ENCODE data around the gene AARS2.

The AARS2 gene

DNA sequence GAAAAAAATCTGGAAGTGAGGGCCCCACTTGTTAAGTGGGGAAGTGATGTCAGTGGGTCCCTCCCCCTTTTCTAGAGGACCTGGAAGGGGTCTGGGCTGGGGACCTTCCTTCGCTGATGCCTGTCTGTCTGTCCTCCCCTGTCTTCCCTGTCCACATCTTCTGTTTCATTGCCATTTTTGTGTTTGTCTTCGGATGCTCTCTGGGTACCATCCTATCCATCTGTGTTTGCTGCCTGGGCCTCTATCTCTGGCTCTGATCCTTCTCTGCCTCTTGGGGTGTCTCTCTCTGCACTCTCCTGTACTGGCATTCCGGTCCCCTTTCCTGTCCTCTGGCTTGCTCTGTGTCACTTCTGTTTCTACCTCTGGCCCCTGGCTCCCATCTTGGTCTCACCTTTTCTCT, 40.6 kb downstream of the AARS2 start:
- TF ChIP-seq TAF1 (IDR thresholded peaks at IDR 0.05; ENCODE audit: borderline replicate concordance, insufficient read depth, low read length): no peak
- no peak for TF ChIP-seq SIN3A (IDR thresholded peaks at IDR 0.05; ENCODE audit: borderline replicate concordance, insufficient read depth, low read length)
- TF ChIP-seq POLR2AphosphoS5 (IDR thresholded peaks at IDR 0.05; ENCODE audit: low read depth, low read length): no peak
- TF ChIP-seq, protein P1, sequence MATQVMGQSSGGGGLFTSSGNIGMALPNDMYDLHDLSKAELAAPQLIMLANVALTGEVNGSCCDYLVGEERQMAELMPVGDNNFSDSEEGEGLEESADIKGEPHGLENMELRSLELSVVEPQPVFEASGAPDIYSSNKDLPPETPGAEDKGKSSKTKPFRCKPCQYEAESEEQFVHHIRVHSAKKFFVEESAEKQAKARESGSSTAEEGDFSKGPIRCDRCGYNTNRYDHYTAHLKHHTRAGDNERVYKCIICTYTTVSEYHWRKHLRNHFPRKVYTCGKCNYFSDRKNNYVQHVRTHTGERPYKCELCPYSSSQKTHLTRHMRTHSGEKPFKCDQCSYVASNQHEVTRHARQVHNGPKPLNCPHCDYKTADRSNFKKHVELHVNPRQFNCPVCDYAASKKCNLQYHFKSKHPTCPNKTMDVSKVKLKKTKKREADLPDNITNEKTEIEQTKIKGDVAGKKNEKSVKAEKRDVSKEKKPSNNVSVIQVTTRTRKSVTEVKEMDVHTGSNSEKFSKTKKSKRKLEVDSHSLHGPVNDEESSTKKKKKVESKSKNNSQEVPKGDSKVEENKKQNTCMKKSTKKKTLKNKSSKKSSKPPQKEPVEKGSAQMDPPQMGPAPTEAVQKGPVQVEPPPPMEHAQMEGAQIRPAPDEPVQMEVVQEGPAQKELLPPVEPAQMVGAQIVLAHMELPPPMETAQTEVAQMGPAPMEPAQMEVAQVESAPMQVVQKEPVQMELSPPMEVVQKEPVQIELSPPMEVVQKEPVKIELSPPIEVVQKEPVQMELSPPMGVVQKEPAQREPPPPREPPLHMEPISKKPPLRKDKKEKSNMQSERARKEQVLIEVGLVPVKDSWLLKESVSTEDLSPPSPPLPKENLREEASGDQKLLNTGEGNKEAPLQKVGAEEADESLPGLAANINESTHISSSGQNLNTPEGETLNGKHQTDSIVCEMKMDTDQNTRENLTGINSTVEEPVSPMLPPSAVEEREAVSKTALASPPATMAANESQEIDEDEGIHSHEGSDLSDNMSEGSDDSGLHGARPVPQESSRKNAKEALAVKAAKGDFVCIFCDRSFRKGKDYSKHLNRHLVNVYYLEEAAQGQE (IDR thresholded peaks at IDR 0.05; ENCODE audit: insufficient read depth in 1 of 2, low read depth in 2 of 2, low read length in 2 of 2): no peak
- TF ChIP-seq FOXP2 (optimal IDR thresholded peaks at IDR 0.05; ENCODE audit: borderline replicate concordance, extremely low read depth, extremely low read length, insufficient read depth): no peak

DNA sequence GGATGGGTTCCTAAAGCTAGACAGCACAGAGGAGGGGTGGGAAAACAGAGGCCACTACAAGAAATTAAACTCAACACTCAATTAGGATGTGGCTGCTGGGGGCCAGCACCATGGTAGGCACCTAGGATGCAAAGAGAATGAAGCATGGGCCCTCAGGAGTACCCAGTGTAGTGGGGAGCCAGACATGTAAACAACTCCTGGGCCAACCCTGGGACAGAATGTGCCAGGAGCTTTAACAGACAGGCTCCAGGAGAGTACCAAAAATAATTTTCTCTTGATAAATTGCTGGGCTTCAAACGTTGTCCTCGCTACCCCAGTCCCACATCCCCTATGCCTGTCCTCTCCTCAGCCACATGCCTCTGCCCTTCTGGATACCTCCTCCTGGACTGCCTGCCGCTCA, 41.2 kb downstream of the AARS2 start:
- TF ChIP-seq, protein P1 (IDR thresholded peaks at IDR 0.05; ENCODE audit: insufficient read depth in 1 of 2, low read depth in 2 of 2, low read length in 2 of 2): no peak
- TF ChIP-seq TAF1 (IDR thresholded peaks at IDR 0.05; ENCODE audit: borderline replicate concordance, insufficient read depth, low read length): no peak
- TF ChIP-seq FOXP2 (optimal IDR thresholded peaks at IDR 0.05; ENCODE audit: borderline replicate concordance, extremely low read depth, extremely low read length, insufficient read depth): no peak
- no peak for TF ChIP-seq SIN3A (IDR thresholded peaks at IDR 0.05; ENCODE audit: borderline replicate concordance, insufficient read depth, low read length)
- no peak for TF ChIP-seq POLR2AphosphoS5 (IDR thresholded peaks at IDR 0.05; ENCODE audit: low read depth, low read length)

DNA sequence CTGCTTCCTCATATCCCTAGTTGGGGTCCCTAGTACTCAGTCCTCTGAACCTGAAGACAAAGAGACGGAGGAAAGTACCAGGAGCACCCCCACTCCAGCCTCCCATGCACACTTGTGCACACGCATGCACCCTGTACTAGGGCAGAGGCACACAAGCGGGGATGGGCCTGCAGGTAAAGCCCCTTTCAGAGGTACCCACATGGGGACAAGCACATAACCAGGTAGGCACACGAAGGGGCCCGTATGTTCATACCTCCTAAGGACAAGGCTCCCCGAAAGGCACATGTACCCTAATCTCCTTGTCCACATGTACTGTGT, 41.8 kb downstream of the AARS2 start:
- TF ChIP-seq TAF1 (IDR thresholded peaks at IDR 0.05; ENCODE audit: borderline replicate concordance, insufficient read depth, low read length): no peak
- TF ChIP-seq POLR2AphosphoS5 (IDR thresholded peaks at IDR 0.05; ENCODE audit: low read depth, low read length): no peak
- TF ChIP-seq, protein P1 (IDR thresholded peaks at IDR 0.05; ENCODE audit: insufficient read depth in 1 of 2, low read depth in 2 of 2, low read length in 2 of 2): no peak
- no peak for TF ChIP-seq FOXP2 (optimal IDR thresholded peaks at IDR 0.05; ENCODE audit: borderline replicate concordance, extremely low read depth, extremely low read length, insufficient read depth)
- no peak for TF ChIP-seq SIN3A (IDR thresholded peaks at IDR 0.05; ENCODE audit: borderline replicate concordance, insufficient read depth, low read length)

DNA sequence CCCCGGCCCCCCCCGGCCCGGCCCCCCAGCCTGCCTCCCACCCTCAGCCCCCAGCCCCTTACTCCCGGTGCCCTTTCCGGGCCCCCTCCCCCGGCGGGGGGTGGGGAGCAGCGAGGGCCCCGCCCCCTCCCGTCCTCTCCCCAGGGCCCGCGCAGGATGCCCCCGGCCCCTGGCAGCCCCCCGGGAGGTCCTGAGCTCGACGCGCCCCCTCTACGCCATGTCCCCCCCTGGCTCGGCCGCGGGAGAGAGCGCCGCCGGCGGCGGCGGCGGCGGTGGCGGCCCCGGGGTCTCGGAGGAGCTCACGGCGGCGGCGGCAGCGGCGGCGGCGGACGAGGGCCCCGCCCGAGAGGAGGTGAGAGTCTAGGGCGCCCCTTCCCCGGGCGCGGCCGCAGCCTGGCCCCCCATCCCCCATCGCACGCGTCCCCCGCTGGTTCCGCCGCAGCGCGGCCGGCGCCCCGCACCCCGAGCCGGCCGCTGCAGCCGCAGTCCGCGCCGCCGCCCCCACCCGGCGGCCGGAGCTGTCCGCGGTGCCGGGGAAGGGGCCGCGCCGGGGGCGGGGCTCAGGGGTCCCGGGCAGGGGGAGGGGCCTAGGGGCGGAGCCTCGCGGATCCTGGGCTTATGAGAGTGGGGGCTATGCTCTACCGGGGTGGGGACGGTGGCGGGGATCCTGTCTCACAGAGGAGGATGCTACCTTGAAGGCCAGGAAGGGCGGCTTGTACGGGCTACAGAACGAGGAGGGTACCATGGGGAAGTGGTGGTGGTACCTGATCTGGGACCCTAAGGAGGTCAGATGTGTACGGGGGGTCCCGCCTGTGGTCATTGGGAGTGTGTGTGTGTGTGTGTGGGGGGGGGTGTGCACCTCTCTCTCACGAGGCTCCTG, 42.4 kb downstream of the AARS2 start:
- TF ChIP-seq, protein P1 (IDR thresholded peaks at IDR 0.05; ENCODE audit: insufficient read depth in 1 of 2, low read depth in 2 of 2, low read length in 2 of 2): peak; percentile 77 to 92; a peak in 3 of 4 replicates
- TF ChIP-seq TAF1 (IDR thresholded peaks at IDR 0.05; ENCODE audit: borderline replicate concordance, insufficient read depth, low read length): no peak

Measured in PFSK-1 (cell line).